ENCODE results near the gene DOHH.

- TF ChIP-seq EZH2 (IDR thresholded peaks at IDR 0.05) (no peak), POLR2AphosphoS5 (IDR thresholded peaks at IDR 0.05; ENCODE audit: borderline replicate concordance, low read depth, low read length) (no peak)
Observed at GRCh38 chr19:3510727-3511126, 10.3 kb upstream of the DOHH start.
